Choroid plexus epithelial cell (primary cell): ENCODE measurements around the gene ABHD2.

Experiments
- DNase-seq: peaks from one replicate; pipeline ENCODE4 v3.0.0-alpha.2; 2010; ENCODE audit warnings: low read depth
- H3K4me3 ChIP-seq: 2 replicates; pipeline ENCODE4 v1.5.1; 2011; ENCODE audit warnings: low read depth, mild to moderate bottlenecking, control low read depth, low read length, moderate library complexity
- CTCF ChIP-seq: conservative IDR thresholded peaks from 2 replicates; pipeline ENCODE4 v1.5.1; 2011; ENCODE audit warnings: low read depth, mild to moderate bottlenecking, control low read depth, inconsistent platforms, low read length, moderate library complexity

Gene ABHD2

DNA sequence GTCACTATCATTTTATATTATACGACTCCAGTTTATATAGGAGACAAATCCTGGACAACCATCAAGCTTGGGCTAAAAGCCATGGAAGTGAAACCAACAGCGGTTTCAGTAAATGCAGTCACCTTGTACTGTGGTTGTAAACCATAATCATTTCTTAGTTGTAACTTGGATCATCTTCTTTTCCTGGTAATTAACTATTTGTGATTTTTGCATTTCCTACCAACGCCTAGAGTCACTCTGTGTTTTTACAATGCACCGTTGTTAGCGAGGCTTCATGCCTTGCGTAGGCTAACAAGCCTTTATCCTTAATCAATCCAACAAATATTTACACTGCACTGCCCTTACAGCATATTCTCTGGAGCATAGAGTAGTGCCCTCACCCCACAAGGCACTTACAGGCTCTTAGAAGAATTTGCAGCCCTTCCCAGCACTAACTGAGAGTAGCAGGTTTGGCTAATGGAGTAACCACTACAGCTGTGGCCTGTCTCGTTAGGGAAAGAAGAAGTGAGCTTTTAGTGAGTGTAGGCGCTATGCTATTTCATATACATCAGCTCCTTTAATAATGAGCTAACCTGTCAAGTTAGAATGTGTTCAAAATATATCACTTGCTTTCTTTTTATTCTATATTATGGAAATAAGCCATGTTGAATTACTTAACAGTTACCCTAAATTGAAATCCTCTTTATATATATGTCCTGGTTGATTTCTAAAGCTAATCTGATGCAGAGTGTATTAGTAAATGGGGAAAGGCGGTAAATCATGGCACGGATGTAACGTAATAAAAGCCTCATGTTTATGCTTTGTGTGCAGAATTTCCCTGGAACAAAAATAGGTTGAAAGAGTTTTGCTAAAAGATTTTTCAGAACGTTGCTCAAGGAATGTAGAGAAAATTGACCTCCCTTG lies 62.8 kb downstream of the ABHD2 start:
- DNase-seq: no peak
- TF ChIP-seq CTCF: no peak
- H3K4me3 ChIP-seq: no peak overlapping the region

DNA sequence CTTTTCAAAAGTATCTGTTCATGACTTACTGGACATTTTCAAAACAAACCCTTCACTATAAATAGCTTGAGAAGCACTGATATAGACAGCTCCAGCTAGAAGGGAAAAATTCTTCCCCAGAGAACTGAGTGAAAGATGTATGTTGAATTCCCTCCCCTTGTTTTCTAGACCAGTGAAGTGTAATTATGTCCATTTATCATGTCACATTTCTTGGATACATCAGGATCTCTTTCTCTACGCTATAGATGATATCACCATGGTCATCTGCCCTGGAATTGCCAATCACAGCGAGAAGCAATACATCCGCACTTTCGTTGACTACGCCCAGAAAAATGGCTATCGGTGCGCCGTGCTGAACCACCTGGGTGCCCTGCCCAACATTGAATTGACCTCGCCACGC lies 66.9 kb downstream of the ABHD2 start:
- no peak overlapping the region for H3K4me3 ChIP-seq
- TF ChIP-seq CTCF: no peak
- DNase-seq: no peak

DNA sequence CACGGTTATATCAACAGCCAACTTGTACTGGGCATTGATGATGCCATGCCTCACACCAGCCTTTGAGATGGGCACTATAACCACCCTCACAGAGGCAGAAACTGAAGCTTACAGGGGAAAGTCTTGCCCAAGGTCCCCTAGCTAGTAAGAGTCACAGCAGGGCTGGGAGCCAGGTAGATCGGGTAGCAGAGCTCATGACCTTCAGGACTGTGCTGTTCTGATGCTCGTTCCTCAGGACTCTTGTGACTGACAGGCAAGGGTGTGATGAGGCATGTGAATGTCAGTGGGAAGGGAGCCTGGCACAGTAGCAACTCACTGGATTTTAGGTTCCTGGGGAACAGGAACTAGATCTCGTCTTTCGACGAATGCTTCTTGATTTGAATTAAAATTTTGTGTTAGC lies 67.4 kb downstream of the ABHD2 start:
- no peak for DNase-seq
- no peak for TF ChIP-seq CTCF
- no peak overlapping the region for H3K4me3 ChIP-seq

GRCh38 chr15:89157061-89157460 lies 68.8 kb downstream of the ABHD2 start:
- DNase-seq: no peak
- no peak for TF ChIP-seq CTCF
- H3K4me3 ChIP-seq: no peak overlapping the region

DNA sequence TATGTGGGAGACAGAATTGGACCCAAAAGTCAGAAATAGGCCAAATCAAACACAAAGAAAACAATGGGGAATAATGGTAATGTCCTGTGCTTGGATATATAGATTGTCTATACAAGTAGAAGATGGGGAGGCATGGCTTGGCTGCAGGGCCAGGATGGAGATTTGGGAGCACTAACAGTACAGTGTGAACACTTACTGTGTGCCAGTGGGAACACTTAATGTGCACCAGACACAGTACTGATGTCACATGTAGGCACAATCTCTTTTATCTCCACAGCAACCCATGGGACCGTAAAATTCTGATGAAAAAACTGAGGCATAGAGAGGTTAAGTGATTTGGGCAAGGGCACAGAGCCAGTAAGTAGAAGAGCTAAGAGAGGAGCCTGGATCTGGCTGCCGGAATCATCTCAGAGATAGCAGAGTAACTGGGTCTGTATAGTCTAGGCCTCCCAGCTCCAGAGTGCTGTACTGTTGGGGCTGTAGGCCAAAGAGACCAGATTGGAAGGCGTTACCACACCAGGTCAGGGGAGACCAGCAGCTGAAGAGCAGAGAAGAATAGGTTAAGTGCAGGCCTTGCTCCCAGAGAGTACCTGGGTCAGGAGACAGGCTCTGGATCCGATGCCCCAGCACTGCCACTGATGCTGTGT lies 69.8 kb downstream of the ABHD2 start:
- DNase-seq: no peak
- no peak overlapping the region for H3K4me3 ChIP-seq
- TF ChIP-seq CTCF: no peak

DNA sequence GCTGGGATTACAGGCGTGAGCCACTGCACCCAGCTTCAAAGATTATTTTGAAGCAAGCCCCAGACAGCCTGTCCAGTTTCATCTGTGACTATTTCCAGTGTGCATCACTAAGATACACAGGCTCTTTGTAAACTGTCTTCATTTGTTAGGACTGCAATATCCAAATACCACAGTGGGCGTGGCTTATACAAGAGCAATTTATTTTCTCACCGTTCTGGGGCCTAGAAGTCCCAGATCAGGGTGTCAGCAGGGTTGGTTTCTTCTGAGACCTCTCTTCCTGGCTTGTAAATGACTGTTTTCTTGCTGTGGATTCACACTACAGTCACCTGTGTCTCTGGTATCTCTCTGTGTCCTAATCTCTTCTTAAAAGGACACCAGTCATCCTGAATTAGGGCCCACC lies 73.4 kb downstream of the ABHD2 start:
- no peak for TF ChIP-seq CTCF

More for the DNA sequence above, 73.4 kb downstream of the ABHD2 start:
- DNase-seq: no peak
- no peak overlapping the region for H3K4me3 ChIP-seq
